ENCODE measurements around the gene USP54. TPM values are rescaled to one million over a fixed set of nuclear protein-coding genes. Genes with fewer than 3 reads are reported as not detected.

USP54 gene
- total RNA-seq, 2 experiments from 2014 or later = 15.2 to 16.4 TPM

DNA sequence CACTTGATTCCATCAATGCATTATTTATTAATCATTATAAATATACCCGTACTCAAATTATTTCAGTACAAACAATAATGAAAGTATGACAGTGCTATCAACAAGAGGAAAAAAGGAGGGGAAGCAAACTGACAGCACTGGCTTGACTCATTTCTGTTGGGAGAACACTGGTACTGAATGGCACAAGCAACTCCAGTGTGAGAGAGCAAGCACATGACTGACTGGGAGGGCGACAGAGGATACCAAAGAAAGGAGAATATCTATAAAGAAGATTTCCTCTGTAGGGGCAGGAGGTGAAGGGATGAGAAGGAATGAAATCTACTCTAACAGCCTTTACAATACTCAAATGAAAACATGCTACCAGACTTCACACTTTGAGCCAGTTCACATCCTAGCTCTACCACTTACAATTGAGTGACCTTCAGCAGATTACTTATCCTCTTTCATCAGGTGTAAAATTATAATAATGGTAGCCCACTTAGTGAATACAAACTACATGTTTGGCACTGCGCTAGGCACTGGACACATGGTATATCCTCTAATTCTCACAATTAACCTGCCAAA, 1.5 kb downstream of the USP54 start:
- Histone ChIP-seq H3K4me3 (ENCODE audit: low read depth, low read length, poor library complexity, severe bottlenecking) (no peak overlapping the region), H3K9me3 (ENCODE audit: low read length) (no peaks in the 10 kb centered on the region), H3K9me2 (ENCODE audit: insufficient read depth, low read length) (no peaks in the 10 kb centered on the region), H2AFZ (ENCODE audit: low read length) (no peak overlapping the region), H3K36me3 (ENCODE audit: insufficient read depth, low read length) (no peaks in the 10 kb centered on the region), H3K4me1 (ENCODE audit: insufficient read depth, low read length, poor library complexity, severe bottlenecking) (peaks cover 17% of the 10 kb centered on the region), H4K20me1 (ENCODE audit: insufficient read depth, low read length) (no peaks in the 10 kb centered on the region), H3K27ac (ENCODE audit: low read depth, low read length, poor library complexity, severe bottlenecking) (no peak overlapping the region), H3K79me2 (ENCODE audit: insufficient read depth, low read depth, low read length) (no peaks in the 10 kb centered on the region), H3K4me2 (ENCODE audit: low read length) (no peak overlapping the region)
- CTCF ChIA-PET (ENCODE audit: unreplicated experiment) = no interaction called here
- POLR2A ChIA-PET = no interaction called here
- no peak for TF ChIP-seq EZH2phosphoT487 (IDR thresholded peaks at IDR 0.05; ENCODE audit: borderline replicate concordance, low read depth, low read length)
- TF ChIP-seq, protein P1, sequence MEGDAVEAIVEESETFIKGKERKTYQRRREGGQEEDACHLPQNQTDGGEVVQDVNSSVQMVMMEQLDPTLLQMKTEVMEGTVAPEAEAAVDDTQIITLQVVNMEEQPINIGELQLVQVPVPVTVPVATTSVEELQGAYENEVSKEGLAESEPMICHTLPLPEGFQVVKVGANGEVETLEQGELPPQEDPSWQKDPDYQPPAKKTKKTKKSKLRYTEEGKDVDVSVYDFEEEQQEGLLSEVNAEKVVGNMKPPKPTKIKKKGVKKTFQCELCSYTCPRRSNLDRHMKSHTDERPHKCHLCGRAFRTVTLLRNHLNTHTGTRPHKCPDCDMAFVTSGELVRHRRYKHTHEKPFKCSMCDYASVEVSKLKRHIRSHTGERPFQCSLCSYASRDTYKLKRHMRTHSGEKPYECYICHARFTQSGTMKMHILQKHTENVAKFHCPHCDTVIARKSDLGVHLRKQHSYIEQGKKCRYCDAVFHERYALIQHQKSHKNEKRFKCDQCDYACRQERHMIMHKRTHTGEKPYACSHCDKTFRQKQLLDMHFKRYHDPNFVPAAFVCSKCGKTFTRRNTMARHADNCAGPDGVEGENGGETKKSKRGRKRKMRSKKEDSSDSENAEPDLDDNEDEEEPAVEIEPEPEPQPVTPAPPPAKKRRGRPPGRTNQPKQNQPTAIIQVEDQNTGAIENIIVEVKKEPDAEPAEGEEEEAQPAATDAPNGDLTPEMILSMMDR (conservative IDR thresholded peaks at IDR 0.05; ENCODE audit: low read length) = no peak
- intact Hi-C loops (cut with micrococcal nuclease; ENCODE audit: unreplicated experiment) = no loop called here
- DNase-seq (ENCODE audit: low spot score) = no peak
- no TSS peak for BruUV-seq (replicated peaks)

DNA sequence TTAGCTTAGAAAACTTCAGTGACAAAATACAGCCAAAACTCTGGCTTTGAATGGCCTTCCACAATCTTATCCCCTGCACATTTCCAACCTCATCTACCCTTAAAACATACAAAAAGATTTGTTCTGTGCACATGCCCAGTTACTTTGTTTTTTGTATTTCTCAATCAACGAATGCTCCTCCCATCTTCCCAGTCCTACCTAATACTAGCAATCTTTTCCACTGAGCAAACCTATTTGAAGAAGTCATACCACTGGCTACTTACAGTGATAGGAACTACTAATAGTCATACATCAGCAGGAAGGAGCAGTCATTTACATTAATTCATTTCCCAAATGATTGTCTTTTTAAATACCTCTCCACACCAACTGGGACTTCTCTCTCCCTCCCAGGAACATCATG, 2.5 kb downstream of the USP54 start:
- Histone ChIP-seq H3K79me2 (ENCODE audit: insufficient read depth, low read depth, low read length) (no peaks in the 10 kb centered on the region), H3K9me2 (ENCODE audit: insufficient read depth, low read length) (no peaks in the 10 kb centered on the region), H4K20me1 (ENCODE audit: insufficient read depth, low read length) (no peaks in the 10 kb centered on the region), H3K9me3 (ENCODE audit: low read length) (no peaks in the 10 kb centered on the region), H3K4me3 (ENCODE audit: low read depth, low read length, poor library complexity, severe bottlenecking) (no peak overlapping the region), H3K27ac (ENCODE audit: low read depth, low read length, poor library complexity, severe bottlenecking) (no peak overlapping the region), H3K4me1 (ENCODE audit: insufficient read depth, low read length, poor library complexity, severe bottlenecking) (peaks cover 17% of the 10 kb centered on the region), H3K36me3 (ENCODE audit: insufficient read depth, low read length) (no peaks in the 10 kb centered on the region), H3K4me2 (ENCODE audit: low read length) (no peak overlapping the region), H2AFZ (ENCODE audit: low read length) (no peak overlapping the region)
- CTCF ChIA-PET (ENCODE audit: unreplicated experiment) = no interaction called here
- no TSS peak for BruUV-seq (replicated peaks)
- TF ChIP-seq, protein P1 (conservative IDR thresholded peaks at IDR 0.05; ENCODE audit: low read length) = no peak
- no peak for TF ChIP-seq EZH2phosphoT487 (IDR thresholded peaks at IDR 0.05; ENCODE audit: borderline replicate concordance, low read depth, low read length)
- DNase-seq (ENCODE audit: low spot score) = no peak
- POLR2A ChIA-PET = no interaction called here
- intact Hi-C loops (cut with micrococcal nuclease; ENCODE audit: unreplicated experiment) = no loop called here

- no TSS peak for BruUV-seq (replicated peaks)
- Histone ChIP-seq H3K9me2 (ENCODE audit: insufficient read depth, low read length) (no peaks in the 10 kb centered on the region), H3K4me1 (ENCODE audit: insufficient read depth, low read length, poor library complexity, severe bottlenecking) (peaks cover 6% of the 10 kb centered on the region), H3K4me2 (ENCODE audit: low read length) (no peak overlapping the region), H2AFZ (ENCODE audit: low read length) (no peak overlapping the region), H4K20me1 (ENCODE audit: insufficient read depth, low read length) (no peaks in the 10 kb centered on the region), H3K27ac (ENCODE audit: low read depth, low read length, poor library complexity, severe bottlenecking) (no peak overlapping the region), H3K9me3 (ENCODE audit: low read length) (no peaks in the 10 kb centered on the region), H3K4me3 (ENCODE audit: low read depth, low read length, poor library complexity, severe bottlenecking) (no peak overlapping the region), H3K36me3 (ENCODE audit: insufficient read depth, low read length) (no peaks in the 10 kb centered on the region), H3K79me2 (ENCODE audit: insufficient read depth, low read depth, low read length) (no peaks in the 10 kb centered on the region)
- ChIA-PET CTCF (ENCODE audit: unreplicated experiment) (no interaction called here), POLR2A (interaction anchor here (1.1 to 1.7 kb wide), 2 partner anchors 10 to 15 kb away, joined by 3 to 4 read pairs; no protein-coding TSS in a partner anchor)
- no peak for DNase-seq (ENCODE audit: low spot score)
- TF ChIP-seq, protein P1 (conservative IDR thresholded peaks at IDR 0.05; ENCODE audit: low read length) = no peak
- TF ChIP-seq EZH2phosphoT487 (IDR thresholded peaks at IDR 0.05; ENCODE audit: borderline replicate concordance, low read depth, low read length) = no peak
- intact Hi-C loops (cut with micrococcal nuclease; ENCODE audit: unreplicated experiment) = no loop called here
Observed at GRCh38 chr10:73586583-73586984, 4.6 kb downstream of the USP54 start.
